Measurements from ENCODE around the gene ZC3H4.
"Not testable (repeated sequence)": the region's sequence is repeated elsewhere in the genome, so short reads cannot be mapped to it uniquely, and the experiment has no call there.

Gene ZC3H4

DNA sequence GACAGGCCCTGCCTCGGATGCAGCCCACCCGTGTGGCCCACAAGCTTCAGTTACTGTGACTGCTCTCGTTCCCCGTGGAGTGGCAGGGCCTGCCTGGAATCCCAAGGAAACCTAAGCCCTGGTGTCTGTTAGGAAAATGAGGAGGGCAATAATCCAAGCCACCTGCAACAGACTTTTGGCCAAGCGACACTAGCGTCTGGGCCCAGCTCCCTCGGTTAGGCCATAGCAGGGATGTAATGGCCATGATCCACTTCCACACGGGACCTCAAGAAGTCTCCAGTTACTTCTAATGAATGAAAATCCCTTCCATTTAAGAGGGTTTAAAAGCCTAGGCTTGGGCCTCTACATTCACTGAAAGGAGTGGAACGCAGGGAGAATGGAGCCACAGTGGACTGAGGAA, 8.9 kb downstream of the ZC3H4 start:
- DNase-seq (ENCODE audit: low spot score) = no peak
- TF ChIP-seq, protein P1, sequence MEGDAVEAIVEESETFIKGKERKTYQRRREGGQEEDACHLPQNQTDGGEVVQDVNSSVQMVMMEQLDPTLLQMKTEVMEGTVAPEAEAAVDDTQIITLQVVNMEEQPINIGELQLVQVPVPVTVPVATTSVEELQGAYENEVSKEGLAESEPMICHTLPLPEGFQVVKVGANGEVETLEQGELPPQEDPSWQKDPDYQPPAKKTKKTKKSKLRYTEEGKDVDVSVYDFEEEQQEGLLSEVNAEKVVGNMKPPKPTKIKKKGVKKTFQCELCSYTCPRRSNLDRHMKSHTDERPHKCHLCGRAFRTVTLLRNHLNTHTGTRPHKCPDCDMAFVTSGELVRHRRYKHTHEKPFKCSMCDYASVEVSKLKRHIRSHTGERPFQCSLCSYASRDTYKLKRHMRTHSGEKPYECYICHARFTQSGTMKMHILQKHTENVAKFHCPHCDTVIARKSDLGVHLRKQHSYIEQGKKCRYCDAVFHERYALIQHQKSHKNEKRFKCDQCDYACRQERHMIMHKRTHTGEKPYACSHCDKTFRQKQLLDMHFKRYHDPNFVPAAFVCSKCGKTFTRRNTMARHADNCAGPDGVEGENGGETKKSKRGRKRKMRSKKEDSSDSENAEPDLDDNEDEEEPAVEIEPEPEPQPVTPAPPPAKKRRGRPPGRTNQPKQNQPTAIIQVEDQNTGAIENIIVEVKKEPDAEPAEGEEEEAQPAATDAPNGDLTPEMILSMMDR (IDR thresholded peaks at IDR 0.05; ENCODE audit: extremely low read depth, insufficient read depth, missing control alignments) = no peak
- in situ Hi-C loops (cut with MboI; ENCODE audit: low pct_unique_long_range_greater_than_20kb, low sequenced_read_pairs, unreplicated experiment) = no loop called here

DNA sequence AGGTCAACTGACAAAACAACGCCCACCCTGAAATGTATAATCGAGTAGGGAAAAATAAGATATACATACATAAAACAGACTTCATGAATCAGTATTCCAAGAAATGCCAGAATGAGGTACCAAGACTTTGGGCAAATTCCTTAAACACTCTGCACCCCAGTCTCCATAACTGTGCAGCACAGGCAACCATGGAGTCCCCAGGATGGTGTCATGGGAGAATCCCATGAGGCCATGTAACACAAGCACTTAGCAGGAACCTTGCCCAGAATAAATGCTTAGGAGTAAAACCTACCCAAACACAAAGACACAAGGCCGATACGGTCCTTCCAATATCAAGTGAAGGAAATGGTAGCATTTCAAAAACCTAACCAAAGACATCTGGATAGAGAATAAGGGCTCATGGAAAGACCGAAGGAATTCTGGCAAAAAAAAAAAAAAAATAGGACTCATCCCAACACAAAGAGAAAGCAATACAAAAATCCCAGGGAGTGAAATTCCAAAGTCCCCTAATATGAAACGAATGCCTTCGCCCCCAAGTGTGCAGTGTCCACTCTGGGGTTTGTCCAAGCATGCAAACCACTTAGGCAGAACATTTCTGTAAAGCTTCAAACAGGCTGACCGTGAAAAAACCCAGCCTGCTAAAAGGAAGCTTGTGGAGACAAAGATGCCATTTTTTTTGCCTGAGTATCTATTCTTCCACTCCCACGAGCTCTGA, 11.1 kb downstream of the ZC3H4 start:
- in situ Hi-C loops (cut with MboI; ENCODE audit: low pct_unique_long_range_greater_than_20kb, low sequenced_read_pairs, unreplicated experiment) = no loop called here
- no peak for DNase-seq (ENCODE audit: low spot score)
- TF ChIP-seq, protein P1 (IDR thresholded peaks at IDR 0.05; ENCODE audit: extremely low read depth, insufficient read depth, missing control alignments) = no peak

DNA sequence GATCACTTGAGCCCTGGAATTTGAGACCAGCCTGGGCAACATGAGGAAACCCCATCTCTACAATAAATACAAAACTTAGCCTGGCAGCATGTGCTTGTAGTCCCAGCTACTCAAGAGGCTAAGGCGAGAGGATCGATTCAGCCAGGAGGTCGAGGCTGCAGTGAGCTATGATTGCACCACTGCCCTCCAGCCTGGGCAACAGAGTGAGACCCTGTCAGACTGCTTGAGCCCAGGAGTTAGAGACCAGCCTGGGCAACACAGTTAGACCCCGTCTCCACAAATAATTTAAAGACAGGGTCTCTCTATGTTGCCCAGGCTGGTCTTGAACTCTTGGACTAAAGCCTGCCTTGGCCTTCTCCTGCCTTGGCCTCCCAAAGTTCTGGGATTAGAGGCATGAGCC, 12.5 kb downstream of the ZC3H4 start:
- DNase-seq (ENCODE audit: low spot score); in situ Hi-C loops (cut with MboI; ENCODE audit: low pct_unique_long_range_greater_than_20kb, low sequenced_read_pairs, unreplicated experiment): not testable (repeated sequence)

DNA sequence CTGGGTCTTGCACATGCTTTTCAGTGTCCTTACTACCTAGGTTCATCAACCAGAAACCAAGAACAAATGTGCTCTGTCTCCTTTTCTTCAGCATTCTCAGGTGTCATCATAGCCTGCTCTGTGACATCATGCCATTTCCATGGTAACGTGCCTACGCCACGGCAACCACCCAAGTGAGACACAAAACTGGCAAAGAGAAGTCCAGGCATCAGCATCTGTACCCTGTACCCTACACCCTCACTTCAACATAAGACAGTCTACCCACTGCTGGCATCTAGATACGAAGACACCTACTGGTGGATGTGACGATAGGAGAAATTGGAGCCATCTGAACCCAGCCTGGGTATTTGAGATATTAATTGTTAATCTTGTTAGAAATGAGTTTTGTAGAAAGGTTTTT, 13.3 kb downstream of the ZC3H4 start:
- in situ Hi-C loops (cut with MboI; ENCODE audit: low pct_unique_long_range_greater_than_20kb, low sequenced_read_pairs, unreplicated experiment) = no loop called here

DNA sequence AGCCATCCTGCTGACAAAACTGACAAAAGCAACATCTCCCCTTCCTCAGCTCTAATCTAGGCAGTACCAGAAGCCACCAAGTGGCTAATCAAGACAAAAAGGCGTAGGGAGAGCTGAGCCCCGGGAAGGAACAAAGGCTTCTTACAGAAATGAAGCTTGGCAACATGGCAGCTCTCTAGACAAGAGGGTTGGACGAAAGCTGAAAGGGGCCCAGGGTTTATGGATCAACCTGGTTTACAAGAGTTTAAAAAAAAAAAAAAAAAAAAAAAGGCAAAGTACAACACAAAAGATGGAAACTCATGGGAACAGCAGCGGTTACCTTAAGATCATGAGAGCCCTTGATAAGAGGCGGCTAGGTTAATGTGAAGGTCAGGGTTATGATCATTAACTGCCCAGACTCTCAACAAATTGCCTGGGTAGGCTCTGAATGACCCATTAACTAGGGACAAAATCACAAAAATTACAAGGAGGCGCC, 14.0 kb downstream of the ZC3H4 start:
- DNase-seq (ENCODE audit: low spot score) = no peak
- TF ChIP-seq, protein P1 (IDR thresholded peaks at IDR 0.05; ENCODE audit: extremely low read depth, insufficient read depth, missing control alignments) = no peak
- in situ Hi-C loops (cut with MboI; ENCODE audit: low pct_unique_long_range_greater_than_20kb, low sequenced_read_pairs, unreplicated experiment) = no loop called here

More for the DNA sequence above, 13.3 kb downstream of the ZC3H4 start:
- TF ChIP-seq, protein P1 (IDR thresholded peaks at IDR 0.05; ENCODE audit: extremely low read depth, insufficient read depth, missing control alignments) = no peak
- DNase-seq (ENCODE audit: low spot score) = no peak

DNA sequence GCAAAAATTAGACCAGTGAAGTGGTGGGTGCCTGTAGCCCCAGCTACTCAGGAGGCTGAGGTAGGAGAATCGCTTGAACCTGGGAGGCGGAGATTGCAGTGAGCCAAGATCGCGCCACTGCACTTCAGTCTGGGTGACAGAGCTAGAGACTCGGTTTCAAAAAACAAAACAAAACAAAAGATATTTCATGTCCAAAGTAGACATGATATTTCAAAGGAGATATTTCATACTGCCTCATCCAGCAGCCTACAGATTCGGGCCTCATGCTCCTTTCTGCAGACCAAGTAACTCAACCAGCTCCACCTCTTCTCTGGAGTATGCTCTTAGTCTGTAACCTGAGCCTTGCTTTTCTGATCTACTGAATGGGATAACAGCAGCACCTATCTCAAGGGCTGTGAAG, 15.0 kb downstream of the ZC3H4 start:
- in situ Hi-C loops (cut with MboI; ENCODE audit: low pct_unique_long_range_greater_than_20kb, low sequenced_read_pairs, unreplicated experiment) = no loop called here
- TF ChIP-seq, protein P1 (IDR thresholded peaks at IDR 0.05; ENCODE audit: extremely low read depth, insufficient read depth, missing control alignments) = no peak
- no peak for DNase-seq (ENCODE audit: low spot score)

DNA sequence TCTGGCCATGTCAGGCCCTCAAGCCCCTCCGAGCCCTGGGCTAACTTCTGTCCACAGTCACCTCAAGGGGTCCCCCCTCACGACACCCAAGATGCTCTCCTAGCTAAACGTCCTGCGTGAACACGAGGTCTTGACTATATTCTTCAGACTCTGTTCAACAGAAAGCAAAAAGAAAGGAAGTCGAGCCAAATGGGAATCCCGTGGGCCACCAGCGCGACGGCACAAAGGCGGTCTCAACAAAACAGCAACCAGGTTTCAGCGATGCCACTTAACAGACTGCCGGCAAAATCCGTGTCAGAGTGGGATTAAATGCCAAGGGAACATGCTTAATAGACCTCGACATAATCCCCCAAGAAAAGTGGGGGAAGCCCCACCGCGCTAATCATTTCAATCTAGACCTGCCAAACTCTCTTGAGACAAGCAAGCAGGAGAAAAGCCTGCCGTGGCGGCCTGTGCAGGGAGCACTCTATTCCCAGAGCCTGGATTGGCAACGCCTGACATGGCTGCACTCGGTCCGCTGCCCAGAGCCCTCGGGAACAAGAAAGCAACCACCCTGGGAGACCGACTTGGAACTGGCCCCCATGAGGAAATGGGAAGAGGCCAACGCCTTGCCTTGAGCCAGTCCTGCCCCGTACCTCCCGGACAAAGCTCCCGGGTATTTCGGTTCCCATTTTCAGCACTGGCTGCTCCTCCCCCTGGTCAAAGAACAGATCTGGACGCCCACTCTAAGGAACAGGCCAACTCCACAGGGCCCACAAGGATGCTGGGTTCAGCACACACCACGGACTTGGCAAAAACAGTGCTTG, 16.0 kb downstream of the ZC3H4 start:
- in situ Hi-C loops (cut with MboI; ENCODE audit: low pct_unique_long_range_greater_than_20kb, low sequenced_read_pairs, unreplicated experiment) = no loop called here
- TF ChIP-seq, protein P1 (IDR thresholded peaks at IDR 0.05; ENCODE audit: extremely low read depth, insufficient read depth, missing control alignments) = no peak
- no peak for DNase-seq (ENCODE audit: low spot score)
